Measurements from ENCODE around the gene EIF3B. TPM values are rescaled to one million over a fixed set of nuclear protein-coding genes. Genes with fewer than 3 reads are reported as not detected.
"Not testable (repeated sequence)": the region's sequence is repeated elsewhere in the genome, so short reads cannot be mapped to it uniquely, and the experiment has no call there.

The EIF3B gene
- 84.9 TPM for total RNA-seq

- H3K4me3 ChIP-seq = peak within 1 kb of the TSS; percentile 91
- H3K4me1 ChIP-seq = peaks cover 16 to 21% of the 10 kb centered on the region in 2 donors
- peak; percentile 53 to 92 for DNase-seq (ENCODE audit: low spot score in 2 of 2)
- H3K9me3 ChIP-seq = no peaks in the 10 kb centered on the region
- H3K36me3 ChIP-seq = peaks cover 0 to 3% of the 10 kb centered on the region in 2 donors
- no peaks in the 10 kb centered on the region for H3K27me3 ChIP-seq
- H3K27ac ChIP-seq = peak within 1 kb of the TSS; percentile 98 to 99
- peak in 1 of 3 experiments; percentile 16 for TF ChIP-seq CTCF (IDR thresholded peaks at IDR 0.05)
- intact Hi-C loops (cut with DNase I) = loop anchor here (1.0 to 10.0 kb wide), 6 partner anchors 40 to 896 kb away; partner anchors contain the start of genes CHST12, IQCE, MICALL2 and MRM2
These were observed at the start of gene EIF3B for GRCh38 chr7:2354186-2354938. Gene EIF3B (plus strand): TSS chr7:2354827. CDS start chr7:2354922, 95 bp downstream.

GRCh38 chr7:2305258-2305657 is 49.4 kb upstream of the EIF3B start:
- H3K9me3 ChIP-seq; H3K4me1 ChIP-seq; H3K27ac ChIP-seq; intact Hi-C loops (cut with DNase I); H3K27me3 ChIP-seq; DNase-seq (ENCODE audit: low spot score in 2 of 2); H3K36me3 ChIP-seq; H3K4me3 ChIP-seq: not testable (repeated sequence)

GRCh38 chr7:2306688-2307087 is 47.9 kb upstream of the EIF3B start:
- Histone ChIP-seq H3K4me1 (no peaks in the 10 kb centered on the region), H3K36me3 (no peaks in the 10 kb centered on the region), H3K27me3 (no peaks in the 10 kb centered on the region), H3K4me3 (no peak overlapping the region), H3K9me3 (no peaks in the 10 kb centered on the region), H3K27ac (no peak overlapping the region)
- no peak for DNase-seq (ENCODE audit: low spot score in 2 of 2)
- intact Hi-C loops (cut with DNase I) = no loop called here
- no peak for TF ChIP-seq CTCF (IDR thresholded peaks at IDR 0.05)

- Histone ChIP-seq H3K4me1 (no peaks in the 10 kb centered on the region), H3K36me3 (no peaks in the 10 kb centered on the region), H3K27me3 (no peaks in the 10 kb centered on the region), H3K27ac (no peak overlapping the region), H3K4me3 (no peak overlapping the region), H3K9me3 (no peaks in the 10 kb centered on the region)
- DNase-seq (ENCODE audit: low spot score in 2 of 2) = no peak
- intact Hi-C loops (cut with DNase I) = no loop called here
- TF ChIP-seq CTCF (IDR thresholded peaks at IDR 0.05) = no peak
These were observed 46.9 kb upstream of the EIF3B start for GRCh38 chr7:2307690-2308107.

- Histone ChIP-seq H3K27ac (no peak overlapping the region), H3K4me3 (no peak overlapping the region), H3K27me3 (no peaks in the 10 kb centered on the region), H3K36me3 (no peaks in the 10 kb centered on the region), H3K9me3 (no peaks in the 10 kb centered on the region), H3K4me1 (peaks cover 0 to 7% of the 10 kb centered on the region in 2 donors)
- no peak for TF ChIP-seq CTCF (IDR thresholded peaks at IDR 0.05)
- DNase-seq (ENCODE audit: low spot score in 2 of 2) = no peak
- intact Hi-C loops (cut with DNase I) = loop anchor here (5.0 kb wide), 1 partner anchor 68 kb away; the partner anchor contains the start of genes MRM2 and NUDT1
These were observed 44.7 kb upstream of the EIF3B start for GRCh38 chr7:2309889-2310331.

GRCh38 chr7:2312267-2312929 is 42.2 kb upstream of the EIF3B start:
- TF ChIP-seq CTCF (IDR thresholded peaks at IDR 0.05) = no peak
- no peak for DNase-seq (ENCODE audit: low spot score in 2 of 2)
- H3K4me1 ChIP-seq = peaks cover 0 to 7% of the 10 kb centered on the region in 2 donors
- H3K27ac ChIP-seq = no peak overlapping the region
- H3K4me3 ChIP-seq = no peak overlapping the region
- no peaks in the 10 kb centered on the region for H3K9me3 ChIP-seq
- intact Hi-C loops (cut with DNase I) = loop anchor here (5.0 kb wide), 1 partner anchor 70 kb away; the partner anchor contains the start of genes MRM2 and NUDT1
- no peaks in the 10 kb centered on the region for H3K27me3 ChIP-seq
- no peaks in the 10 kb centered on the region for H3K36me3 ChIP-seq

Data from ascending aorta (tissue), 2 donors.